ENCODE measurements around the gene TMEM185B.

Gene TMEM185B

DNA sequence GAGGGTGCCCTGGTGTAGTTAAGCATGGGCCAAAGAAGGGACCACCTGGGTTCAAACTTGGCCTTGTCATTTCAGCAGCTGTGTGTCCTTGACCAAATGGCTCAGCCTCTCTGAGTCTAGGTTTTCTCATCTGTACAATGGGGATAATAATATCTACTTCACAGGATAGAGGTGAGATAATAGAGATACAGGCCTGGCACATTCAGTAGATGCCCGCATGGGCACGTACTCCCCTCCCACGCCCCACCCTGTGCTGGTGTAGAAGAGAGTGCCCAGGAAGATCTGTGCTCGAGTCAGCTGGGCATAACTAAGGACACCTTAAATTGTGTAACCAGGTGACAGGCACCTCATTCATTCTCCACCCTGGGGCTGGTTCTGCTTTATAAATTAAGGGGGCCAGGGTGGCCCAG lies 8.4 kb upstream of the TMEM185B start:
- DNase-seq (ENCODE audit: low read depth), result no peak

DNA sequence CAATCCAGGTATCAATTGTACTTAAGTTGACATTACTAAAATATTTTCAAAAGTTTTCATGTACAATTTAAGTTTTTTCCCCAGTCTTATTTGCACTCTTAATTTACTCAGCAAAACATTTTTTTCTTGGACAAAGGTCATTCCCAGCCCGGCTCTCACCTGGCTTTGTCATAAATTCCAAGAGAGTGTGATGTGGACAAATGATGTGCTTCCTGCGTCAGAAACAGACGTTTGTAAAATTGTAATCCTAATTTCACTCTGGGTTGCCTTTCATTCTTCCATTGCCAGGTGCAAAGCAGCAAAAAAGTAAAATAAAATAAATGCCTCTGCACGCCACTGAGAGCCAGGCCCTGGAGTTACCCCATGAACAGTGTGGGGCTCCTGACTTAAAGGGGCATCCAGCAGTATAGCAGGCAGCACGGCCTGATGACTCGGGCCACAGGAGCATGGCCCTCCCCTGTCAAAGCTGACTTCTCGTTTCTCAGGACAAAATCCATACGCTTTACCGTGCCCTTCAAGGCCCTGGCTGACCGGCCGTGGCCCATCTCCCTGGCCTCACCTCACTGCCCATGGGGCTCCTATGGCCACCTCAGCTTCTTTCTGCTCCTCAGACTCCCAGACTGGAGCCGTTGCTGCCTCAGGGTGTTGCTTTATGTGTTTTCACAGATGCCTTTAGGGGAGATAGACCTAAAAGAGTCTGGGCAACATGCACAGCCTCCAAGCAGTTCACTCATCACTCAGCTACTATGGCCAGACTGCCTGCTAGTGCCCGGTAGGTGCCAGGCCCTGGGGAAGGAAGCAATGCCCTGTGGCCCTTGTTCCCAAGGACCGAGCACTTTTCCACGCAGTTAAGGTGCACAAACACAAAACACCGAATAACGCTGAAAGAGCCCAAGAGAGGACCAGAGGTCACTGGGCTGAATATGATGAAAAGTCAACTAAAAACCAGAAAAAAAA lies 7.6 kb upstream of the TMEM185B start:
- no peak for DNase-seq (ENCODE audit: low read depth)

DNA sequence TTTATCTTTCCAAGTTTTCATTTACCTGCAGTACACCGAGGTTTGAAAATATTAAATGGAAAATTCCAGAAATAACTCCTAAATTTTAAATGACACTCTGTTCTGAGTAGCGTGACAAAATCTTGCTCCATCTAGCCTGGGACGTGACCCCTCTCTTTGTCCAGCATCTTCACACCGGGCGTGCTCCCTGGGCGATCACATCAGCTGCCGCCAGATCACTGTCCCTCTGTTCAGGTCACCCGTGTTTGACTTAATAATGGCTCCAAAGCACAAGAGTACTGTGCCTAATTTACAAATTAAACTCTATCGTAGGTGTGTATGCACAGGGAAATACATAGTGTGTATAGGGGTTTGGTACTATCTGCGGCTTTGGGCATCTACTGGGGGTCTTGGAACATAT lies 6.1 kb upstream of the TMEM185B start:
- no peak for DNase-seq (ENCODE audit: low read depth)

DNA sequence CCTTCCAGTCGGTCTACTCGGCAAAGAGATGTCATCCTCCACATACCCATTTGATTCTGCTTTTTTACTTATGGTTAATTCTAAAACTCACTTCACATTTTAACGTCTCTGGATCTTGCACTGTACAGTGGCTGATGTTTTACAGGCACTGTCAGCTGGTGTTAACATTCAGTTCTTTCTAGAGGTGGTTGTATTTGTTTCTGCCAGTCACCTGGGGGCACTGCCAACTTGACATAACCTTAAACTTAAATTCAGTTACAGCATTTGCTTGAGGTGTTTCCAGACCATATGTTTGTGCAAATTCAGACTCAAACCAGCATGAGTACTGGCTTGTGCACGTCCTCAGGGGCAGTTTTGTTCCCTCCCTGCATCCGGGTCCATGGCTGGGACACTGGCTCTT lies 5.3 kb upstream of the TMEM185B start:
- DNase-seq (ENCODE audit: low read depth), result no peak

DNA sequence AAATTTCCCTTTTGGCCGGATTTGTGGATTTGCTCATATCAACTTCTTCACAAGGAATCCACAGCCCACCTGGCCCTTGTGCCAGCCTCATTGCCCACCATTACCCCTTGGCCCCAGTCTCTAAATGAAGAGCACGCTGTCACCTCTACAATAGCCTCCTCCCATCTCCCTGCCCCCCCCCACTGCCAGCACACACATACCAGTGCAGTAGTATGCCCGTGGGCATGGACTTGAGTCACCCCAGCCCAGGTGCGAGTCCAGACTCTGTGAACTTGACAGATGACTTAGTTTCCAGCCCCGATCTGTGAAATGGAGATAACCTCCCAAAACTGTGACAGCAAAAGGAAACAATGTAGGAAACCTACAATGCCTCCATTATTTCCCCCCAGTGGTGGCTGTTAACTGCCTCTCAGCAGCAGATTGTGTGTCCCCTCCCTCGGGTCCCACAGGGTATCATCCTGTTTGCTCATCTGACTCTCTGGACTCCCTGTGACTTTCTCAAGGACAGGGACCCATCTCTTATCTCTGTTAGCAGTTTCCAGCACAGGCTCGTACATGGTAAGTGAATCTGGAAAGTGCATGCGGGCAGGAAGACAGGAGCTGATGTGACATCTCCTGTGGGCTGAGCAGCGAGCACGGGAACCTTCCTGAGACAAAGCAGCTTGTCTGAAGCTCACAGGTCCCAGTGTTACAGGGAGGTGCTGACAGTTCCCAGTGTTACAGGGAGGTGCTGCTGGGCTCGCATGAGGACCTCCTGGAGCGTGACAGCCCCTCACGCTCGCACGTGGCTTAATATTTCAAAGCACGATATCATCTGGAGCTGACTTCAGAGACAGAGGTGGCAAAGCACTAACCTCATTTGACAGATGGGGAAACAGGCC lies 4.2 kb upstream of the TMEM185B start:
- no peak for DNase-seq (ENCODE audit: low read depth)

DNA sequence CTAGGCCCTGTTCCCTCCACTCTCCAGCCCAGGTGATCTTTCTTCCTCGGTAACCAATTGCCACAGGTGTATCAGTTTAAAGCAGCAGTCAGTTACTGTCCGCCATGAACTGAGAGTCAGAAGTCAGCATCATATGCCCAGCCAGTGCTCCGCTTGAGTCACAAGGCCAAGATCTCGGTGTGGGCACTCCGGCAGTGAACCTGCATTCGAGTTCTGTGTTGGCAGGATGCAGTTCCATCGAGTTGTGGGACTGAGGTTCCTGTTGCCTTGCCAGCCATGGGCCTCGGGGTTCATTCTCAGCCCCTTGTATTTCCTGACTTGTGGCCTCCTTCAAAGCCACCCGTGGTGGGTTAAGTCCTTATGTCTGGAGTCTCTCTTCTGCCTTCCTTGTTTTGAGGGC lies 3.1 kb upstream of the TMEM185B start:
- DNase-seq (ENCODE audit: low read depth), result no peak

DNA sequence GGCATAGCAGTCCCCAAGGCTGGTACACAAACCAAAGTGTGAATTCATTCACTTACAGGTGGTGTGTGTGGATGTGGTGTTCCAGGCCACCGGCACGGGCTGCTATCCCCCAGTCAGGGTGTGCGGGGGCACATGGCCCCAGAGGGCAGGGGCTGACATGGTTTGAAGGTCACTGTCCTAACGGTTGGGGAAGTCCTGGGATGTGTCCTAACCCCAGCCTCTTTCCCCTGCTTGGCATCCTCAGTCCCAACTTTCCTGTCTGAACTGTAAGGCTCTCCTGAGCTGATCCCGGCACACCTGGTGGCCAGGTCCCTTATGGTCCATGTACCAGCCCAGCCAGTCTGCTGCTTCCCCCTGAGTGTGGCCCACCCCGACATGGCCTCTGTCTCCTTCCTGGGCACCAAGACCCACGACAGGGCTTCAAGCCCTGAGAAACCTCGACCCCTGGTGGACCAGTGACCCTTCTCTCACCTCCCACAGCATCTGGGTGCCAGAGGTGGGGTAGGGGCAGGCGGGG lies 2.4 kb upstream of the TMEM185B start:
- no peak for DNase-seq (ENCODE audit: low read depth)

DNA sequence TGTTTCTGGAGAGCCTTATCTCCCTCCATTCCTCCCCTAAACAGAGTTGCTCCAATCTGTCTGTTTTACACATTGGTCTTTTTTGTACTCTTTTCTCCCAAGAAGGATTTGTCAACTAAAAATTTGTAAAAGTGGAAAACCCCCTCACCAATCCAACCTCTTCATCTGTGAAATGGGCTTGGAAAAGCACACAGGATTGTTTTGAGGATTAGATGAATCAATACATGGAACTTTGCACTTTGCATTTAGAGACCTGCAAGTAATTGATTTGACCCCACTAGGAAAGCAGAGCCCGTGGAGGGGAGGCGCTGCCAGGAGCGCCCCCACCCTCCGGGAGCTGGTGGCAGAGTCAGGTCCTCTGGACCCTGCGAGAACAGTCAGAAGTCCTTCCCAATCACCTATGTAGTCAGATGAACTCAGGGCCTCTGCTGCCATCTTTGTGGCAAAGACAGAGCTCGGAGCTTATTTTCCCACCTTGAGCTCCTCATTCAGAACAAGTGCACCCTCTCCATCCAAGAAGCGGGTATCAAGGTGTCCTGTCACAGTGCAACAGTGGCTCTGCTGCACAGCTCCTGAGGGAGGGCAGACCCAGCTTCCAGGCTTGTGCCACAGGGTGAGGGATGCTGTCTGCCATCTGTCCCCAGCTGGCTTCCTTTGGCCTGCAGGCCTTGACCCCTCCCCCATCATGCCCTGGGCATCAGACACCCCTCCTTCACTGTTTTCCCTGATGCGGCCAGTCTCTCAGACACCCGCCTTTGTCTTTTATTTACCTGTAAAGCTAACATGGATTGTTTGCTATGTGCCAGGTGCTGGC lies 1.7 kb upstream of the TMEM185B start:
- DNase-seq (ENCODE audit: low read depth), result no peak

DNA sequence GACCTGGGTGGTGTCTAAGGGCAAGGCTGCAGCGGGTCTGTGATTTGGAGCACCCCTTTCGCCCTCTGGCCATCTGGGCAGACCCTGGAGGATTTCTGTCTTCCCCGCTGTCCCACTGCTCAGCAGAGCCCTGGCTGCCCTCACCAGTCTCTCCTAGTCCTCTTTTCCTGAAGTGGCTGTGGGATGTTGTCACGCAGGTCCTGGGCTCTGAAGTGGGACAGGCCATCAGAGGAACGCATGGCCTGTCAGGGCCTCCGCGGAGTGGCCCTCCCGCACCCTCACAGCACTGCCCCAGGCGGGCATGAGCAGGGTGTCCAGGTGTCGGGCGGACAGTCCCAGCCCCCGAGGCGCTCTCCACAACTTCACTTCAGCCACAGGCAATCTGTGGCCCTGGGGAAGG lies 1.1 kb upstream of the TMEM185B start:
- DNase-seq (ENCODE audit: low read depth), result no peak

DNA sequence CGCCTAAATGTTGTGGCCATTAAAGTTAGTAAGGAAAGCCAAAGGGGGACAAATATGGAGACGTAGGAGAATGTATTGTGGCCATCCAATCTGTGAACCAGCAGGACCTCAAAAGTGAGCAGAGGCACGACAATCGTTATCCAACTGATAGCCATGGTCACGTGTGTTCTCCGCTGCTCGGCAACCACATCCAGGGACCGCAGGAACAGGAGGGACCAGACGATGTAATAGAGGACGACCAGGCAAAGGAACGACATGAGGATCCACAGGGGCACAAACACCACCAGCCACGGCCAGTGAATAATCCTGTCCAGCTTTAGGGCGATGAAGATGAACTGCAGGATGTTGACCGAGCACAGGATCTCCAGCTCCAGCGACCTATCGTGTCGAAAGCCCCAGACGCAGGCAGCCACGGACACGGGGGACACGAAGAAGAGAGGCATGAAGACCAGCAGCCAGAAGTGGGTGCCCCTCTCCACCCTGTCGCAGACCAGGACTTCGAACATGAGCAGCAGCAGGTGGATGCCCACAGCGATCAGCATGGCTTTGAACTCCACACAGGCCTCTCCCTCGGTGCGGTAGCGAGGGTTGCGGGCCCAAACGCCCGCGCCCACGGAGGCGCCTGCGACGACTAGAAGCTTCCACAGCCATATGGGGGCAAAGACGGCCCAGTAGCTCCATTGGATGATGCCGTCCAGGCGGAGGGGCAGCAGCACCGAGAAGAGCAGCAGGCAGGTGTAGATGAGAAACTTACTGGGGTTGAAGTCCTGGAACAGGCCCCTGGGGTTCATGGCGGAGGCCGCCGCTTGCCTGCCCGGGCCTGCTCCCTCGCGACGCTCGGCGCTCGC lies 790 bp downstream of the TMEM185B start:
- no peak for DNase-seq (ENCODE audit: low read depth)

DNA sequence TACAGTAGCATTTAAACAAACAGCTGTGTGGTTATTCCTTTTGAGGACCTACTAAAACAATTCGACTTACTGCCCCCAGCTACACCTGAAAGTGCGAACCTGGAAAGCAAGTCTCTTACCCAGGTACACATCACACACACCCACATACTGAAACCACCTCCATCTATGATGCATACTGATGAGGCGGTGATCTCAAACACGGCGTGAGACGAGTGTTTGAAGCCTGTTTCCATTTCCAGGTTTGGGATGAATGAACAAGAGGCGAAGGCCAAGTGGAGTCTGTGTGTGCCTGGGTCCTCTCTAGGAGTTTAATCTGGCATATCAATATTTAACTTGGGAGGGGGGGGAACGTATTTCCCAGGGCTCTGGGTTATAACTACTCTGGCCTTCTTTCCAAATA lies 1.6 kb downstream of the TMEM185B start:
- no peak for DNase-seq (ENCODE audit: low read depth)

DNA sequence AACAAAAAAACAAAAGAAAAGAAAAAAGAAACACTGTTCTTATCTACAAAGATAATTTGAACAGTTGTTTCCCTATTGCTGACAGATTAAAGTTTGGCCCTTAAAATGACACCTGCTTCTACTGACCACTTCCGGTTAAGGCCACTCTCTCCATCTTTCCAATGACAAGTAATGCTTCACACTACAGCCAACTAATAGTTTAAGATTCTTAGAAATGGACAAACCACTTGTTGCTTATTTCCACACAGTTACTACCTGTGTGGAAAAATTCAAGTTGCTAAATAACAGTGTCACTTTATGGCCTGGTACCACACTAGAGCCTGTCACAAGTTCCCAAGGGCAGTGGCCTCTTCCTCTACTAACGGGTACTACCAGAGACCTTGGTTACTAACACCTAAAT lies 2.4 kb downstream of the TMEM185B start:
- no peak for DNase-seq (ENCODE audit: low read depth)

DNA sequence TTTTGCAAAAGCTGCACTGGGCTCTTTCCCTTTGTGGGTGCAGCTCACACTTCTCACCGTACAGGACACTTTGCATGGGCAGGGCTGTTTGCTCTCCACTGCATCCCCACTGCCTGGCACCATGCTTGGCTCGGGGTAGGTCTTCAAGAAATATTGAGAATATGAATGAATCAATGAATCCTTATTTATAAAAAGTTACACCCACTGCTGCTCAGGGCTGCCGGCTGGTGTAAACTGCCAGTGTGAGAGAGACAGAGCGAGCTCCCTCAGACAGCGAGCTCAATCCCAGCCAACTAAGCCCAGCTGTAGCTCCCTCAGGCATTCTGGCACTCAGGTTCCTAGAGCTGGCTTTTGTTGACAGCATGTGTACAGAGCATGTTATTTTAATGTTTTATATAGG lies 3.4 kb downstream of the TMEM185B start:
- DNase-seq (ENCODE audit: low read depth), result no peak

DNA sequence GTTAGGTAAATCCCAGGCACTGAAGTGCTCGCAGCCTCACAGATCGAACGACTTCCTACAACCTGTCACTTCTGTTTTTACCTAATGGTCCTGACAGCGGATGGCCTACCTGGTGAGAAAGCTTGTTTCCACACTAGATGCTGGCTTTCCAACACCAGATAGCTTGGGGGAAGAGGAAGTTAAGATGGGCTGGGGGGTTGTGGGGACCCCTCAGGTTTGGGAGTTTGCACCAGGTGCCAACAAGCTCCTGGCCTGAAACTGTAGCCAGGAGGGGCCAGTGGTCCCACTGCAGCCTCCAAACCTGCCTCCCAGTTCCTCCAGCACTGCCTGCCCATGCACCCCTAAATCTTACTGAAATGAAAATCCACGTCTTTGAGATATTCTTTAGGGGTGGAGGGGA lies 3.9 kb downstream of the TMEM185B start:
- no peak for DNase-seq (ENCODE audit: low read depth)

DNA sequence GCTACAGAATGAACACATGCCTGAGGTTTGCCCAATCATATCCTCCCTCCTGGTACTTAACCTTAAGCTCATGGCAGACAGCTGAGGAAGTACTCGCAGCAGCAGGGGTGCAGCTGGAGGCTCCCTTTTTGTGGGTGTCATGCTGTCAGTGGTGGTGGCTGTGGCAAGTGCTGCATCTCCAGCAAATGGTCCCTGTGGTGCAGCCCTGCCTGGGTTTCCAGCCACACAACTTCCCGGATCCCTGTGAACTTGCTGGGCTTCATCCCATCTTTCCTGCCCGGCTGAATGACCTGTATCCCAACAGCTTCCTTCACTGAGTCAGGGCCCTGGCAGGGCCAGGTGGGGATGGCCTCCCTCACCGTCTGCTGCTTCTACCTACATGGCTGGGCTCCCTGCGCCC lies 5.0 kb downstream of the TMEM185B start:
- DNase-seq (ENCODE audit: low read depth), result no peak

DNA sequence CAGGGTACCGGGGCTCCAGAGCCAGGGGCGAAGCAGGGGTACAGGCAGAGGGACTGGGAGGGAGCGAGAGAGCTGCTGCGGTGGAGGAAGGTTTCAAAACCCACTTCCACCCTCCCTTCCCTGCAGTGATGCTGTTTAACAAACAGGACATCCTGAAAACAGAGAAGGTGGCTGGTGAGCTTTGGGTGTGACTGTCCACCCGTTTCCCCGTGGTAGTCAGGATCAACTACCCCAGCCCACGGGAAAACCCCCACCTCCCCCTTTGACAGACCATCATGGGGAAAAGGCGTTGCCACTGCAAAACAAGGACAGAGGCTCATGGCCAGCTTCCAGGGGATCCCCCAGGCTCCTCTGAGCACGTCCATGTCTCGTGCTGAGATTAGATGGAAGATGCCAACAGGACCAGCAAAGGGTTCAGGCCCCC lies 12.9 kb downstream of the TMEM185B start:
- DNase-seq (ENCODE audit: low read depth), result no peak

DNA sequence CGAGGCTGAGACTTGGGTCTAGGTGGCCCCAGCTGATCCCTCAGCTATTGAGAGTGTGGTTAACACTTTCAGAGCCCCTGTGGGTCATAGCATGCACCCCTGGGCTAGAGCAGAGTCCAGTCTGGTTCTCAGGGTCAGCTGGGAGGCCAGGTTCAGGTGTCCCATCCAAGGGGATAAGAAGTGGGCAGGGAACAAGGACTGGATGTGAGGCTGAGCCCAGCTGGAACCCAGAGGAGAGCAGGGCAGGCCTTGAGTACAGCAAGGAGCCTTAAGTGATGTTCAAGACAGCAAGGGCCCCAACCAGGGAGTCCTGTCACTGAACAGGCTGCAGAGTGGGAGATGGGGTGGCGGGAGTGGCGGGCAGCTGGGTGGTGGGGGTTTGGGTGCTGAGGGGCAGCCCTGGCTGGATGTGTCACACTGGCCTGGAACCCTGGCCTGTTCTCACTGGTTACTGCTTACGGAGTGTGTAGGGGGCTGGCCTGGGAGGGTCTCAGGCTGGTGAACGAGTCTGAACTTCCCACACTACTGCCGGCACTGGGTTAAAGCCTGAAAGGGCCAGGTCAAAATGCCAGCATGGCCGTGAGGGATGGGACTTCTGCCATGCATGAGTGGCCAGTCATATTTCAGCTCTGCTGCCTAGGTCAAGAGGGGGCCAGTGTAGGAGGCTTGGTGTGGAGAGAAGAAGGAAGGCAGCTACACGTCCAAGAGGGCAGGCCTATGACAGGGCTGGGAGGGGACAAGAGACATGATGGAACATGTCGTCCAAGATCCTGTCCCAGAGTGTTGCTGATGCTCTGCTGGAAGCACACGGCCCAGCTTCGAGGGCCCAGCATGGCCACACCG lies 13.6 kb downstream of the TMEM185B start:
- DNase-seq (ENCODE audit: low read depth), result no peak

DNA sequence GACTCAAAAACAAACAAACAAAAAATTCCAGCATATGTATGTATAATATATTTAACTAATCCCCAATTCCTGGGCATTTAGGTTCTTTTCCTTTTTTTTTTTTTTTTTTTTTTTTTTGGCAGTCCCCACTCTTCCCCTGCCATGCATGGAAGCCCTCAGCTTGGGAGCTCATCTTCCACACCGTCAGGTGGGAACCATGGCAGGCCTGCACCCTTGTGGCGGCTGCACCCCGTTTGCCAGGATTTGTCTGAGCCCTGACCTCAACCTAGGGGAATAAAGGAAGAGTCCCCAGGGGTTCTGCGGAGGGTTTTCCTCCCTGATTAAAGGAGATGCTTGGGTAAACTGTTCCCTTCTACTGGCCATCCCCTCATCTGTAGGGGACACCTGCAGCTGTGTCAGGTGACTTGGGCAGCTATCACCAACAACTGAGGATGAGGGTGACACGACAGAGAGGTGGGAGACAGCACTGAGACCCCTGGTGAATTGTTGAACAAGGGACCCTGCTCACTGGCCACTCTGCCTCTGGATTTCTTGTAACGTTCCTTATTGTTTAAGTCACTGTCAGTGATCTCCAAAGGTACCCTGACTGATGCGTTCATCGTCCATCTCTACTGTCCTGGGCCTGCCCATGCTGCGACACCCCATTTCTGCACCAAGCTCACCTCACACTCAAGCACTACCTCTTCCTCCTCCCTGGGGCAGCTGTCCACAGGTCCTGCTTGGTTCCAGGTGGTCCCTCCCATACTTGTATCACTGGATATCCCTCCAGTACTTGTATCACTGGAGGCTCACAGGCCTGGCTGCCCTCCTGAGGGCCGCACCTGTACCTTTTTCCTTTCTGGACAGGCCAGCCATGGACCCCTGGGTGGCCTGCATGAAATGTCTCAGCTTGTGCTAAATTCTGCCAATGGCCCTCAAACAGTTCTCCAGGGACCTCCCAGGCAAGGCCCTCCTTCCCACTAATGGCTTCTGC lies 14.5 kb downstream of the TMEM185B start:
- DNase-seq (ENCODE audit: low read depth), result no peak
